ENCODE results near the gene OR2H1.

- no peak for TF ChIP-seq CTCF (IDR thresholded peaks at IDR 0.05)
- no peak for TF ChIP-seq POLR2A (IDR thresholded peaks at IDR 0.05)
These were observed 38.6 kb downstream of the OR2H1 start for GRCh38 chr6:29495571-29495970.

All from thyroid gland (tissue), 4 donors.